ENCODE data around the gene NBPF11. TPM values are rescaled to one million over a fixed set of nuclear protein-coding genes. Genes with fewer than 3 reads are reported as not detected.
"Not testable (repeated sequence)": the region's sequence is repeated elsewhere in the genome, so short reads cannot be mapped to it uniquely, and the experiment has no call there.

NBPF11 gene, protein sequence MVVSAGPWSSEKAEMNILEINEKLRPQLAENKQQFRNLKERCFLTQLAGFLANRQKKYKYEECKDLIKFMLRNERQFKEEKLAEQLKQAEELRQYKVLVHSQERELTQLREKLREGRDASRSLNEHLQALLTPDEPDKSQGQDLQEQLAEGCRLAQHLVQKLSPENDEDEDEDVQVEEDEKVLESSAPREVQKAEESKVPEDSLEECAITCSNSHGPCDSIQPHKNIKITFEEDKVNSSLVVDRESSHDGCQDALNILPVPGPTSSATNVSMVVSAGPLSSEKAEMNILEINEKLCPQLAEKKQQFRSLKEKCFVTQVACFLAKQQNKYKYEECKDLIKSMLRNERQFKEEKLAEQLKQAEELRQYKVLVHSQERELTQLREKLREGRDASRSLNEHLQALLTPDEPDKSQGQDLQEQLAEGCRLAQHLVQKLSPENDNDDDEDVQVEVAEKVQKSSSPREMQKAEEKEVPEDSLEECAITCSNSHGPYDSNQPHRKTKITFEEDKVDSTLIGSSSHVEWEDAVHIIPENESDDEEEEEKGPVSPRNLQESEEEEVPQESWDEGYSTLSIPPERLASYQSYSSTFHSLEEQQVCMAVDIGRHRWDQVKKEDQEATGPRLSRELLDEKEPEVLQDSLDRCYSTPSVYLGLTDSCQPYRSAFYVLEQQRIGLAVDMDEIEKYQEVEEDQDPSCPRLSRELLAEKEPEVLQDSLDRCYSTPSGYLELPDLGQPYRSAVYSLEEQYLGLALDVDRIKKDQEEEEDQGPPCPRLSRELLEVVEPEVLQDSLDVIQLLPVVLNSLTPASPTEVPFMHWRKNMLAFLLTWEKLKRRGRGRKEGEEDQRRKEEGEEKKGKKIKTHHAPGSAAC
- 1 to 10 TPM; 5.2 to 8.2 TPM for total RNA-seq

DNA sequence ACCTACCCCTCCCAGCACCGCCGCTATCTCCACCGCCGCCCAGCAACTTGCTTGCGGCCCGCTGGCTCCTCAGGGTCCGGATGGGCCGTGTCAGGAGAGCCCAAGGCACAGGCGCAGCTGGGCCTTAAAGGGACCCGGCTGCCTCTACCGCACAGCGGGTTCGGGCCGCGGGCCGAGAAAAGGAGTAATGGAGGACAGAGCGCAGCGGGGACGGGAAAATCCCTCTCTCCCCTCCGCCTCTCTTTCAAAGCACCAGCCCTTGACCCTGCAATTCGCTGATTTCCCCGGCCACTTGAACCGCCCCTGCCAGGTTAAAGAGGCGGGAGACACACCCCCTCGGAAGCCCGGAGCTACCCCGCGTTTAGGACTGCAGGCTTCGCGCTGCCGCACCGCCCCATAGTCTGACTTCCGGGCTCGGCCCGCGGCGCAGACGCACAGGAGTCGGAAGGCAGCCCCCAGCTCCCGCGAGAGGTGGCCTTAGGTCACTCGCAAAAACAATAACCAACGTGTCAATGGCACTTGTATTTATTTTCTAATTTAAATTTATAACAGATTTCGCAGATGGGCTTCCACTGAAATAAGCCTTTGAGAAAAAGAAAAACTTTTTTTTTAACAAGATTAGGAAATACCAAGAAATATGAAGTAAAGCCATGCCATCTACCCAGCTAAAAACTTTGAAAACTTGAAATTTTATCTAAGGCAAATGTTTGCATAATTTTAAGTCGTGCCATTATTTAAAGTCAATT lies at the start of gene NBPF11:
TSS of gene NBPF11 (minus strand) at position 371 of the 746 bp plus-strand sequence. CDS start 25,278 bp downstream, outside the sequence.
- Histone ChIP-seq H3K9ac (ENCODE audit: low read depth in 2 of 2, low read length in 2 of 2) (peak within 1 kb of the TSS; percentile 34 to 81), H3K27ac (peak within 1 kb of the TSS; percentile 72), H3K4me3 (peak within 1 kb of the TSS; percentile 64)
- H3K4me1 ChIP-seq; H3K27me3 ChIP-seq; intact Hi-C loops (cut with DNase I); H3K36me3 ChIP-seq; H3K9me3 ChIP-seq: not testable (repeated sequence)
- peak; percentile 90 for DNase-seq

DNA sequence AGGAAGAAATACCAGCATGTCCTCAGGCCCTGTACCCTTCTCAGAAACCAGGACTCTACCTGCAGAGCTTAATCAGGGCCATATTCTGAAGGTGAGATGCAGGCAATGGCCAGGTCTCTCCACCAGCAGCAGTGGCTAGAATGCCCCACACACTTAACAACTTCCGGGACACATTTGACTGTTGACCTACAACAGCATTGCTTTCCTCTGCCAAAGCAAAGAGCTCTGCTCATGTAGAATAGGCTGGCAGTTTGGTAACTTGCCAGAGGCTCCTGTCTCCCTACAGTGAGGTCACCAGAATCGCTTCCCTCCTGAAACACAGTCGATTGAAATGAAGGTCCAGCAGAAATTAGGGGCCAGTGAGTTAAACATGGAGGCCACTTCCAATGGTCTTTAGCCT lies 45.3 kb upstream of the NBPF11 start:
- H3K9me3 ChIP-seq; H3K4me1 ChIP-seq; H3K27me3 ChIP-seq; H3K36me3 ChIP-seq; DNase-seq; H3K4me3 ChIP-seq; H3K9ac ChIP-seq (ENCODE audit: low read depth in 2 of 2, low read length in 2 of 2); H3K27ac ChIP-seq; intact Hi-C loops (cut with DNase I): not testable (repeated sequence)

DNA sequence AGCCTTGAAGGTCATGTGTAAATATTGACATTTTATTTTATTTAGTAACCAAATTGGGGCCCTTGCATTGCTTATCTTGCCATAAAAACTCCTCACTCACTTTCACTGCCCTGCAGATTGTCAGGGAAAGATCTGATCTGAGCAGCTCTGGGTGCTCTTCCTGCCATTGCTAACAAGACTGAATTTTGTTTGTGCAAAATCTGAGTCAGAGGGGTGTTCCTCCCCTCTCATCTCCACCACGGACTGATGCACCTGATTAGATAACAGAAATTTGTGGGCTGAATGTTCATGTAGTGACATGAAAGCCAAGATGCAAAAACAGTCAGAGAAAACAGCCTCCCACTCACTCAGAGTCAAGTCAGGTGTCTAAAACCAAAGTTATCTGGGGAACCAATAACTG lies 44.9 kb upstream of the NBPF11 start:
- DNase-seq; intact Hi-C loops (cut with DNase I); H3K4me1 ChIP-seq; H3K9me3 ChIP-seq; H3K27ac ChIP-seq; H3K4me3 ChIP-seq; H3K27me3 ChIP-seq; H3K36me3 ChIP-seq; H3K9ac ChIP-seq (ENCODE audit: low read depth in 2 of 2, low read length in 2 of 2): not testable (repeated sequence)

DNA sequence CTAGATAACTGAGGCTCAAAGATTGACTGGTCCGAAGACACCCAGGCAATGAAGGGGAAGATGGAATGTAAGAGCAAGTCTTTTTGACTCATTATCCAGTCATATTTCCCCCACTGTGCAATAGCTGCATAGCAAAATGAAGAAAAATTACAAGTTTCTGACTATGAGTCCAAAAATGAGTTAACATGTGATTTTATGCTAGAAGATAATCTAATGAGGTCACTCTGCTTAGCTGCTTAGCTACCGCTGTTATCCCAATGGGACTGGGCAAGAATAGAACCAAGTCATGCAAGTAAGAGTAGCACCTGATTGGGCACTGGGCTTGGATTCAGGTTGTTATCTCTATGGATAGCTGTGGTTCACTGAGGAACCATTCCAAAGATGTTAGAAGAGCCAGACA lies 43.0 kb upstream of the NBPF11 start:
- H3K4me1 ChIP-seq; DNase-seq; H3K36me3 ChIP-seq; H3K9ac ChIP-seq (ENCODE audit: low read depth in 2 of 2, low read length in 2 of 2); intact Hi-C loops (cut with DNase I); H3K27ac ChIP-seq; H3K4me3 ChIP-seq; H3K27me3 ChIP-seq; H3K9me3 ChIP-seq: not testable (repeated sequence)

DNA sequence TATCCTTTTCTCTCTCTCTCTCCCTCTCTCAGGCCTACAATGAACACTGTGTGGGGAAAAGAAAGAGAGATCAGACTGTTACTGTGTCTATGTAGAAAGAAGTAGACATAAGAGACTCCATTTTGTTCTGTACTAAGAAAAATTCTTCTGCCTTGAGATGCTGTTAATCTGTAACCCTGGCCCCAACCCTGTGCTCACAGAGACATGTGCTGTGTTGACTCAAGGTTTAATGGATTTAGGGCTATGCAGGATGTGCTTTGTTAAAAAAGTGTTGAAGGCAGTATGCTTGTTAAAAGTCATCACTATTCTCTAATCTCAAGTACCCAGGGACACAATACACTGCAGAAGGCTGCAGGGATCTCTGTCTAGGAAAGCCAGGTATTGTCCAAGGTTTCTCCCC lies 36.7 kb upstream of the NBPF11 start:
- H3K9me3 ChIP-seq; intact Hi-C loops (cut with DNase I); H3K27me3 ChIP-seq; H3K36me3 ChIP-seq; H3K9ac ChIP-seq (ENCODE audit: low read depth in 2 of 2, low read length in 2 of 2); H3K4me1 ChIP-seq; H3K4me3 ChIP-seq; H3K27ac ChIP-seq: not testable (repeated sequence)
- peak; percentile 42 for DNase-seq

DNA sequence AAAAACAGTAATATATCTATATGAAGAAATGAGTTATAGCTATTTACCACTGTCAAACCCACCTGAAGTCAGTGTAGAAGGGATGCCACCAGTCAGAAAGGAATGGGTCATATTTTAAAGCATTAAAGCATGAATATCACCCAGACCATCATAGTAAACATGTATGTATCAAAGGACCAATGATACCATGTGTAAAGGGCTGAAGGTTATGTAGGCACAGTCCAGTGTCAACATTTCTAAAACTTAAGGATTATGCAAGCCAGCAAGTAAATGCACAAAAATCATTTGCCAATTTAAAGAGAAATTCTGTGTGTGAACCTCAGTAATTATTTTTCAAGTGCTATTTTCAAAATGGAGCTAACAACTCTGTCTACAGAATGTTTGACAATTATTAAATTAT lies 26.6 kb upstream of the NBPF11 start:
- H3K36me3 ChIP-seq; H3K9me3 ChIP-seq; H3K4me3 ChIP-seq; H3K27ac ChIP-seq; DNase-seq; H3K9ac ChIP-seq (ENCODE audit: low read depth in 2 of 2, low read length in 2 of 2); H3K27me3 ChIP-seq; intact Hi-C loops (cut with DNase I); H3K4me1 ChIP-seq: not testable (repeated sequence)

DNA sequence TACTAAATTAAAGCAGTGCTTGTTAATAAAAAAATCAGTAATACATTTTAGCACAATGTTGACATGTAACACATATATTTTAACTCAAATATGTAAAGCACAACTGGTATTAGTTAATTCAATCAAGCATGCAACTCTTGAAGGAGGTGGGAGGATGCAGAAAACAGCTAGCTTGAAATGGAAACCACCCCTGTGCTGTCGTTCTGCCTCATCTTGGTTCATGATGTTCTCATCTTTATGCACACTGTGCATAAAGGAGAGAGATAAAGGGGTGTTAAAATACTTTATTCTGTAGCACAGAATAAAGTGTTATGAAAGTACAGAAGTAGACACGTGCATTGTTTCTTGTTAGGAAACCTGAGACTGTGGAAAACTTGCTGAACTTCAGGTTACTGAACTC lies 23.3 kb upstream of the NBPF11 start:
- H3K27ac ChIP-seq; H3K4me3 ChIP-seq; intact Hi-C loops (cut with DNase I); DNase-seq; H3K4me1 ChIP-seq; H3K9ac ChIP-seq (ENCODE audit: low read depth in 2 of 2, low read length in 2 of 2); H3K36me3 ChIP-seq; H3K27me3 ChIP-seq; H3K9me3 ChIP-seq: not testable (repeated sequence)

DNA sequence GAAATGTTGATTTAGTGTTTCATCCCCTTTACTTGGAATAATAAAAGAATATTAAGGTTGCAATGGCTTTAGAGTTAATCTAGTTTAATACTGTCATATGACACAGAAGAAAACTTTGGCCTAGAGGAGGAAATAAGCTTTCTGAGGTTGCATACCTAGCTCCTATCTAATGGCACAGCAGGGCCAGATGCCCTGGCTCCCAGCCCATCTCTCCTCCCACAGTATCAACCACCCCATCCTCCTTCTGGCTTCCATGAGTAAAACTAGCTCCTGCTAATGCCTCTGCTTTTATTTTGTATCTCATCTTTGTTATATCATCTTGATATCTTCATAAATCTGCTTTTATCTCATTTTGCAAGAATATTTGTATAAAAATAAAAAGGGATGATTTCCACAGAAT lies 19.9 kb upstream of the NBPF11 start:
- intact Hi-C loops (cut with DNase I); H3K9ac ChIP-seq (ENCODE audit: low read depth in 2 of 2, low read length in 2 of 2); H3K27me3 ChIP-seq: not testable (repeated sequence)

More for the DNA sequence above, 19.9 kb upstream of the NBPF11 start:
- H3K4me1 ChIP-seq, H3K27ac ChIP-seq, H3K4me3 ChIP-seq, H3K9me3 ChIP-seq, DNase-seq, H3K36me3 ChIP-seq: not testable (repeated sequence)

All from colonic mucosa (tissue), 4 donors.